KBM-7 (cell line): ENCODE measurements around the gene C19orf25.
A peak's percentile ranks its signal among the peaks of the same experiment; 100 is the strongest.
"Not testable (repeated sequence)": the region's sequence is repeated elsewhere in the genome, so short reads cannot be mapped to it uniquely, and the experiment has no call there.

Source experiments
- DNase-seq: peaks from one replicate; pipeline ENCODE4 v3.0.0-alpha.2; 2015
- in situ Hi-C: fragments of 300-500 bp; cut with MboI; formaldehyde crosslinking; loops from 2 replicates; pipeline ENCODE4 v1.14.3; 2020; ENCODE audit warnings: low sequenced_read_pairs, low pct_unique_long_range_greater_than_20kb, mixed read lengths

The C19orf25 gene

DNA sequence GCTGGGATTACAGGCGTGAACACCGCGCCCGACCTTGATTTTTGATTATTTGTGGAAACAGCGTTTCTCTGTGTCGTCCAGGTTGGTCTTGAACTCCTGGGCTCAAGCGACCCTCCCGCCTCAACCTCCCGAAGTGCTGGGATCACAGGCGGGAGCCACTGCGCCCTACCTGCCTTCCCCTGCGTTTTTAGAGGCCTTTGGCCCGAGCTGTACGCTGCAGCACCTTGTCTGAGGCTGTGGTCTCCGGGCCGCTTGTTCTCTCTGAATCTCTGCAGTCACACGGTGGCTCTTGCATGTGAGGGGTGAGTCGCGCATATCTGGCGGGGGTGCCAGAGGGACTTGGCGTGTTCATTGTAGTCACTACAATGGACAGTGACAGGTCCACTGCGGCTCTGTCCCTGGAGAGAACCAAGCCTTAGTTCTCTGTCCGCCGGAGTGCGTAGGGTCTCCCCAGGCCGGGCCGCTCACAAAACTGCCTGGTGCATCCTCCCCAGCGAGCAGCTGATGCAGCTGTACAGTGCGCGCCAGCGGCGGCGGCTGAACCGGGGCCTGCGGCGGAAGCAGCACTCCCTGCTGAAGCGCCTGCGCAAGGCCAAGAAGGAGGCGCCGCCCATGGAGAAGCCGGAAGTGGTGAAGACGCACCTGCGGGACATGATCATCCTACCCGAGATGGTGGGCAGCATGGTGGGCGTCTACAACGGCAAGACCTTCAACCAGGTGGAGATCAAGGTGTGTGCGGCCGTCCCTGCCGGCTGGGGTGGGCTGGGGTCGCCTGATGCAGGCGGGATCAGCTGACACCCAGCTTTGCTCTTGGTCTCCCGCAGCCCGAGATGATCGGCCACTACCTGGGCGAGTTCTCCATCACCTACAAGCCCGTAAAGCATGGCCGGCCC lies 39.2 kb downstream of the C19orf25 start:
- DNase-seq, in situ Hi-C loops: not testable (repeated sequence)

DNA sequence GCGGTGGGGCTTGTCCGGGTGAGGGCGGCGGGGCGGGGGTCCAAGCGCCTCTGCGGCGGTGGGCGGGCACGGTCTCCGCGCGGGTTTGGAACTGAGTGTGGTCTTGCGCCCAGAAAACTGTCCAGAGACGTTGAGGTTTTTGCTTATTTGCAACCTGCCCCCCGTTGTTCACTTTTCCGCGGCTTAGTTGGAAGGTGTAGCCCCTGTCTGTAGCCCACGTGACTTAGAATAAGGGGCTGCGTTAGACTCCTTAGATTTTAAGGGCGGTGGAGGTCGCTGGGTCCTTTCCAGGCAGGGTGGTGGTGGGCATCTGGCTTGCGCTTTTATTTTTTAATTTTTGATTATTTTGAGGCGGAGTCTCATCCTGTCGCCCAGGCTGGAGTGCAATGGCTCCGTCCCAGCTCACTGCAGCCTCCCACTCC lies 40.1 kb downstream of the C19orf25 start:
- DNase-seq = no peak
- in situ Hi-C loops = no loop called here

DNA sequence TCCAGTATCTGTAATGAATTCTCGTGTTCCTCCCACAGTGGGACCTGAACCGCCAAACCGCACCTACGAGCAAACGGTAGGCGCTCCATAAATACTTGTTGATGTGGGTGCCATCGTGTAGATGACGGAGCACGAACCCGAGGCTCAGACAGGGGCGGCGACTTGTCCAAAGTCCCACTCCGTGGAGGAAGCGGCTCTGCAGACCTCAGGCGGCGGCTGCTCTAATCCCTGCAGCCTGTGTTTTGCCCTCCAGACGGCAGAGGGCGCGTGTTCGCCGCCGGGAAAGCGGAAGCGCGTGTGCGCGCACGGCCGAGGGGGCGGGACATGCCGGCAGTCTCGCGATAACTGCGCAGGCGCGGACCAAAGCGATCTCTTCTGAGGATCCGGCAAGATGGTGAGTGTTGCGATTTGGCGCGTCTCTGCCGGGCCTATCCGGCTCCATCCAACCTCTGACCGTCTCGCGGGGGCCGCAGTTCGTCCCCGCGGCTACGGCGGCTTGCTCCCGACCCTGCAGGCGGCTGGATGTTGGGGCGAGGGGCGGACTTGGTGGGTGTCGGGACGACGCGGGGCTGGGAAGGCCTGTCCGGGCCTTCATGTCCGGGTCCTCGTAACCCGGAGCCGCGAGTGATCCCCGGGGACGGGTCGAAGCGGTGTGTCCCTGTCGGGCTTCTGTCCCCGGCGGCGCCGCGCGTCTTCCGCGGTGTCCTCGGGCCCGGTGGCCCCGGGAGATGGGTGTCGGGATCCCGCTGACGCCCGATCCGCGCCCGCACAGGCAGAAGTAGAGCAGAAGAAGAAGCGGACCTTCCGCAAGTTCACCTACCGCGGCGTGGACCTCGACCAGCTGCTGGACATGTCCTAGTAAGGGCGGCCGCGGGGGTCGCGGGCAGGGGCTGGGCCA lies 40.7 kb downstream of the C19orf25 start, which contains the start of gene RPS15:
RPS15 (plus strand) TSS at position 362 of the 898 bp plus-strand sequence; CDS start at position 392, 30 bp downstream.
- peak; percentile 96 for DNase-seq
- in situ Hi-C loops = no loop called here

DNA sequence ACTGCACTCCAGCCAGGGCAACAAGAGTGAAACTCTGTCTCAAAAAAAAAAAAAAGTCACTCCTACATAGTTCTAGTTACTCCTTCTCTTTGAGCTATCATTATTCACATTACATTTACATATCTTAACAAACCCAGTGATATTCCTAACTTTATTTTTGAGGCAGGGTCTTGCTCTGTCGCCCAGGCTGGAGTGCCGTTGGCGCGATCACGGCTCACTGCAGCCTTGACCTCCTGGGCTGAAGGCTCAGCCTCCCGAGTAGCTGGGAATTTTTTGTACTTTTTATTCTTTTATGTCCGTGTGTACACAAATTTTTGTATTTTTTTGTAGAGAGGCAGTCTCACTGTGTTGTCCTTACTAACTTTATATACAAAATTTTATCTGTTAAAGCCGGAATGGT lies 41.4 kb downstream of the C19orf25 start:
- in situ Hi-C loops = no loop called here
- no peak for DNase-seq

DNA sequence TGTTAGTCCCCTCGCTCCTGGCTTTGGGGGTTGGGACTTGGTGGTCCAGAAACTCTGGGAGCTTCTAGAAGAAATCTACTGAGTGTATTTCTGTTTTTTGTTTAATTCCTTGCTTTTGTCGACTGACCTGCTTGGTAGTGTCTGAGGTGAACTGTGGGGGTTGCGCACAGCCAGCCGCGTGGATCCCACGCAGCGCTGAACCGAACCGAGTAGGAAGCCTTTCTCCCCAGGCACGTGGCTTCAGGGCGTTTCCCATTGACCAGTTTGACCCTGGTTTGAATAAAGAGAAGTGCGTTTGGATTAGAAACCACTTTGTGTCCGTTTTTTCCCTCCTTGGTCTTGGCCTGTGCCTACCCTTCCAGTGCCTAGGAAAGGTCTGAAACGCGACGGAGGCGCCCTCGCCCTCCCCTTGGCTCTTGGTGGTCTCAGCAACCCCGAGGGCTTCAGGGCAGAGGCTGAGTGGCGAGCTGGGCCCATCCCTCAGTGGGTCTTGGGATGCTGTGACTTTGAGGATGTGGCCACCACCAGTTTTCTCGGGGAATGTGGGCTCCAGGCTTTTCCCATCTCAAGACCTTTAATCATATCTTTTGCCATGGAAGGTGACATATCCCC lies 43.5 kb downstream of the C19orf25 start:
- in situ Hi-C loops = no loop called here
- DNase-seq = no peak

DNA sequence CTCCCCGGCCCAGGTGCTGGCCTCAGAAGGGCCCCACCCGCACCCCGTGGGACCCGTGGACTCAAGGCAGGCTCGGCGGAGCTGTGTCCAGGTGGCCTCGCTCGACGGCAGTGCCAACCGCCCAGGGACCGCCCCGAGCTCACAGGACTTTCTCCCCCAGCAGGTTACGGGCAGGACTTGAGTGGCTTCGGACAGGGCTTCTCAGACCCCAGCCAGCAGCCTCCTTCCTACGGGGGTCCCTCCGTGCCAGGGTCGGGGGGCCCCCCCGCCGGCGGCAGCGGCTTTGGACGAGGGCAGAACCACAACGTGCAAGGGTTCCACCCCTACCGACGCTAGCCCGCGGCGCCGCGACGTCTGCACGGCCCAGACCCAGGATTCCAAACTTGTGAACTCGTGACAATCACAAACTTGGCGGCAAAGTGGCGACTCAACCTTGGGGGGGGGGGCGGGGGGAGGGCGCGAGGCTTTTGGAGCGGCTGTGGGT lies 44.4 kb downstream of the C19orf25 start:
- in situ Hi-C loops = no loop called here
- DNase-seq = no peak

DNA sequence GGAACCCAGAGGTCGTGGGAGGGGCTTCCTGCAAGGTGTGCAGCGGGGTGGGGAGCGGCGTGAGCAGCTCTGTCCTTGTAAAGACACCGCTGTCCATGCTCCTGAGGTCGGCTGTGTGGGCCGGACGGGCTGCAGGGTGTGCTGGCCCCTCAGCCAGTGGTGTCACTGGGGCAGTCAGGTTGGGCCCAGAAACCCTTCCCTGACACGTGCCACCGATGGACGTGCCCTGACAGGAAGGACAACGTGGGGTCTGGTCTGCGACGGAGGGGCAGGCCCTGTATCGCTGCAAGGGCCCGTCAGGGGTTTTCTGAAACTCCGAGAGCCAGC lies 45.0 kb downstream of the C19orf25 start:
- in situ Hi-C loops = no loop called here

DNA sequence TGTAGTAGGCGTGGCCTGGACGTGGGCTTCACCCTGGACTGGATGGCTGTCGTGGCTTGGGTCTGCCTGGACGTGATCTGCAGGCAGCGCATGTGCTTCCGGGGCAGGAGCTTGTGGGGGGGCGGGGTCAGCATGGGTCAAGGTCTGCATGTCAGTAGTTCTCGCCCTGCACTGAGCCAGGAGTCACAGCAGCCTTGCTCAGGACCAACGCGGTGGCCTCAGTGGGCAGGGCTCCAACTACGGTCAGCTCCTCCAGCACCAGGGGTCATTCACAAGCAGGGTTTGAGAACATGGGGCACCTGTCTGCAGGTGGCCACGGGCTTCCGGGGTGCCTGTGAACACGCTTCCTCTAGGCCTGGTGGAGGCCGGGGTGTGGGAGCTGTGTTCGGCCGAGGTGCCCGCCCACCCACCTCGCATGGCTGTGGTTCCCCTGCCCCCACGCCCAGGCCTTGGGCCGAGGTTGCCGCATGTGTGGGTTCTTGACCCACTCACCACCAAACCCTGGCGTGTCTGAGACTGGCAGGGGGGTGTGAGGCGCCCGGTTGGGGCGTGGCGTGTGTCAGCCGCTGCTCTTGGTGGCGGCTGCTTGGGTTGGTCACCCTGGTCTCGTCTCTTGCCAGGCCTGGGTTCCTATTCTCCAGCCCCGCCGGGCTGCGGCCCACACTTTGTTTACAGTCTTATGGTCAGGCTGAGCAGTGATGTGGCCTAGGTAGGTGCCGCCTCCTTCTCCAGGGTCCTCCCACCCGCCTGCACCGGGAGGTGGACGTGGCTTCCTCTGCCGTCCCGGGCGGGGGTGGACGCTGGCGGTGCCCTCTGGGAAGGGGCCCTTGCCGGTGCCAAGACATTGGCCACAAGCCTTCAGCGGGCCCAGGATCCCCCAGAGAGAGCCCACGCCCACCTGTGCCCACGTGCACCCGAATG lies 45.6 kb downstream of the C19orf25 start:
- DNase-seq = no peak
- in situ Hi-C loops = no loop called here

More for the DNA sequence above, 45.0 kb downstream of the C19orf25 start:
- no peak for DNase-seq

DNA sequence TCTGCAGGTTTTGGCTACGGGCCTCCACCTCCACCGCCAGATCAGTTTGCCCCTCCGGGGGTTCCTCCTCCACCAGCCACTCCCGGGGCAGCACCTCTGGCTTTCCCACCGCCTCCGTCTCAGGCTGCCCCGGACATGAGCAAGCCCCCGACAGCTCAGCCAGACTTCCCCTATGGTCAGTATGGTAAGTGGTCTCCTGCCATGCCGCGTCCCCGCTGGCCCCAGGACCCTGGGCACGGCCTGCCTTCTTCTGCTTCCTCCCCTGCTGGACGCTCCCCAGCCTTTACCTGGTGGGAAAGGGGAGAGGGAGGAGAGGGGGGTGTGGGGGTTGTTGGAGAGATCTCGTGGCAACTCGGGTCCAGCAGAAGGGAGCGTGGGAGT lies 46.5 kb downstream of the C19orf25 start:
- no peak for DNase-seq

DNA sequence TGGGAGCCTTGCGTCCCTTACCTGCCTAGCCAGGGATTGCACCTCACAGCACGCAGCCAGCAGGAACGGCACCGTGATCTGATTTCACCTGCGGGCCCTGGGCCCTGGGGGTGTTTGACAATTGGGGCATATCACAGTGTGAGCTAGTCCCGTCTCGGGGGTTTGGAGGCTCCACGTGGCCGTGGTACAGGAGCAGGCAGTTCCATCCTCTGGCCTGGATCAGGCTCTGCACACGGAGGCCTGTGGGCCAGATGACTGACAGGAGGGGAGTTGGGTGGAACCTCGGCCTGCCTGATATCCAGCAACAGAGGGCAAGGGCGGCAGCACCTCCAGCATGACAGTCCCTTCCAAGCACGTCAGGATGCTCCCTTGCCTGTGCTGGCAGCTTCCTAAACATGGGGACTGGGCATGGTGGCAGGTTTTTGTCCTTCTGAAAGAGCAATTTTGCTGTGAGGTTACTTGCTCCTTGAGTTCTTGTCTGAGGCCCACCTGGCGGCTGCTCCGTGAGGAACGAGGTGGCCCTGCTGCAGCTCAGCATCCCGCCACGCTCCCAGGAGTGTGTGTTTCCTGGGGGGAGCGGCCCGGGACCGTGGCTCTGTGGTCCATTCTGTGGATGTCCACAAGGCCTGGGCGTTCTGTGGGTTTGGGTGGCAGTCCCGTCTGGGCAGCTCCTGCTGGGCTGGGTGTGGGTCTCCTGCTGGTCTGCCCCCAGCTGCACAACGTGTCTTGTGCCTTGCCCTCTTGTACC lies 47.1 kb downstream of the C19orf25 start:
- DNase-seq = no peak

More for the DNA sequence above, 46.5 kb downstream of the C19orf25 start:
- in situ Hi-C loops = no loop called here

DNA sequence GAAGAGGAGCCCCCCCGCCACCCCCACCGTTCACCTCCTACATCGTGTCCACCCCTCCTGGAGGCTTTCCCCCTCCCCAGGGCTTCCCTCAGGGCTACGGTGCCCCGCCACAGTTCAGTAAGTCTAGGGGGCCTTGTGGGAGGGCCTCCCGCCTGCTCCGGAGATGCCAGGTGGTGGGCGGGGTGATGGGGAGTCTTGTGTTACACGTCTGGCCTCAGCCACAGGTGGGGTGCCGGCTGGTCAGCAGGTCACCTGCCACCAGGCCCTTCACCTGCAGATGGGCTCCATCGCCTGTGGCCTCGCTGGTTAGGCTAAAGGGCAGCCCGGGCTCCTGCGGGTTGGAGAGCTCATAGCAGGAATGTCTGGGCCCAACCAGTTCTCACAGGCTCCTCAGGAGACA lies 48.8 kb downstream of the C19orf25 start:
- in situ Hi-C loops = no loop called here

More for the DNA sequence above, 47.1 kb downstream of the C19orf25 start:
- in situ Hi-C loops = no loop called here

DNA sequence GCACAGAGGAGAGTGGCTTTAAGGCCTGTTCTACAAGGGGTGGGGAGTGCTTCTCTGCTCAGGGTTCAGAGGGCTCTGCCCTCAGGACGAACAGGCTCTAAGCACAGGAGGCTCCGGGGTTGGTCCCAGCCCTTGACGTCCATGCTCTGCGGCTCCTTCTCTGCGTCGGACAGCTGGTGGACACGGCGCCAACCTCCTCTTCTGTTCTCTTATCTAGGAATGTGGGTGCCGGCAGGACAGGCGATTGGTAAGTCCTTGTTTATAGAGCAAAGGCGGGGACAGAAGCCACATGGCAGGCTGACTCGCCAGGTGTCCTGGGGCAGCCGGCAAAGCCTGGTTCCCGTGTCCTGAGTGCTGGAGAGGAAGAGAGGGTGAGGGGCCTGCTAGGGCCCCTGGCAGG lies 49.3 kb downstream of the C19orf25 start:
- in situ Hi-C loops = no loop called here
- DNase-seq = no peak

More for the DNA sequence above, 48.8 kb downstream of the C19orf25 start:
- DNase-seq = no peak

DNA sequence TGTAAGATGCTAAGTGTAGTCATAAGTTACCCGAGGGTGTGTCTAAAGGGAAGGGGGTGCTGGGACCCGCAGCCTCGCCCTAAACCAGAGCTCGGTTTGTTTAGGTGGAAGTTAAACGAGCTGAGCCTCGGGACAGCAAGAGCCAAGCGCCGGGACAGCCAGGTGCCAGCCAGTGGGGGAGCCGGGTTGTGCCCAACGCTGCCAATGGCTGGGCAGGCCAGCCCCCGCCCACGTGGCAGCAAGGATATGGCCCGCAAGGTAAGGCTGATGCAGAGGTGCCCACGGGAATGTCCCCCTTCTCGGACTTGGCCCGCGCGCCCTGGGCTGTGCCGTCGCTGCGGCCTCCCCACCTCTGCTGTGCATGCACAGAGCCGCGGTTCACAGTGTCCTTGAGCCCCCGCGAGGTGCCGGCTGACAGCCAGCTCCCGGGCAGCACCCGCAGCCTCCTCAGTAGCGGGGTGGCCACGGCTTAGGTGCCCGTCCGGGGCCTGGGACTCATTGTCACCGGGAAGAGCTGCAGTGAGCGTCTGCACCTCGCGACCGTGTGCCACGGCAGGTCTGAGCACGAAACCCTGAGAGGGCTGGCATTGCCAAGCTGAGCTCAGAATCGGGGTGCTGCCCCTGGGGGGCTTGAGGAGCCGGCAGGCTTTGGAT lies 50.1 kb downstream of the C19orf25 start:
- in situ Hi-C loops = no loop called here

DNA sequence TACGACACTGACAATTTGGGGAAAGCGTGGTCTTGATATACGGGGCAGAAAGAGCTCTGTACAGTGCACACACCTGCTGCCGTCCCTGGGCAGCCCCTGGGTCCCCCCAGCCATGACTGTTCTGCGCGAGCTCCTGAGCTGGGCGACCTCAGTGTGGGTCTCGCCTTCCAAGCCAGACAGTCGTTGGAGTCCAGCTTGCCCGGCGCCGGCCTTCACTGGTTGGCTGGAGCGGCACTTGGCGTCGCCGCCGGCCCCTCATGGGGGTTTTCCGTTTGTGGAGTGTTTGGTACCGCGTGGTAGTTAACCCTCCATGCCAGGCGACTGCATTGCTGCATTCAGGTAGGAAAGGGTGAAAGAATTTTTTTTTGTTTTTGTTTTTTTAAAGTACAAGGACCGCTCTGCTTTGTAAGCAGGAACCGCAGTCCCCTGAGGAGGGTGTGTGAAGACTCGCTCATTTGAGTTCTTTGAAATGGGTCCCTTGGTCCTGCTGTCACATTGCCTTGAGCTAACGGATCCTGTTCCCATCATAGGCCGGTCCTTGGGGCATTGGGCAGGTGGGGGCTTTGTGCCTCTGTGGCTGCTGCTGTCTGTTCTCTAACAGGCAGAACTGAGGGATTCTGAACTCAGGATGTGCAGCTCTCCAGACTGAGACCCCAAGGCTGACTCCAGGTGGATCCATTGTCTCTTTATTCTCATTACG lies 51.6 kb downstream of the C19orf25 start:
- in situ Hi-C loops = no loop called here

More for the DNA sequence above, 50.1 kb downstream of the C19orf25 start:
- no peak for DNase-seq

DNA sequence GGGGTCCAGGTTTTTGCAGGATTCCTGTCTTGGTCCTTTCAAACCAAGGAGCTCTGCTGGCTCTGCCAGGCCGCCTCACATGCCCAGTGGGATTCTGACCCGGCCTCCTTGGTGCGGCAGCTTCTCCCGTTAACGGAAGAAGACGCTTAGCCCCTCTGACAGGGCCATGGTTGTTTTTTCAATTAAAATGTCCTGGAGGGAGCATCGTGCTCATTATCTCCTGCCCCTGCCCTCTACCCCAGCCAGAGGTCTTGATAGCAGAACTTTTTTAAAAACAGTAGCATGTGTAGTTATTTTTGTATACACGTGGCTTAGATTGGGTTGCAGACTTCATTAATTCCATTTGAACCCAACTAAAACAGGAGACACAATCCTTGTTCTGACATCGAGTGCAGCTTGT lies 52.3 kb downstream of the C19orf25 start:
- in situ Hi-C loops = no loop called here
- DNase-seq = no peak

More for the DNA sequence above, 51.6 kb downstream of the C19orf25 start:
- no peak for DNase-seq

DNA sequence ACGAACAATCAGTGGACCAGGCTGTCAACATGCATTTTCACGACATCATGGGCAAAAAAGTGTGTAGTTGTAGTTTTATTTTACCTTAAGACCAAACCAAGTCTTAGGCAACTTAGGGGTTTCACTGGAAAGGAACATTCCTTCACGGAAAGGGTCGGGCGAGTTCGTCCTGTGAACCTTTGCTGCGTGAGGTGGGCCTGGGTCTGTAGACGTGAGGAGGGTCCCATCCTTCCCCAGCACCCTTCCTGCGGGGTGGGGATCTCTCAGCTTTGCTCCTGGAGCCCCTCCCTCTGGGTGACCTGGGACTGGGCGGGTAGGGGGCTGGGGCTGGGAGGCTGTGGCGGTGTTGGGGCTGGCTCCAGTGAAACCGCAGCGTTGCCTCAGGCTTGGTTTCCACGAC lies 53.1 kb downstream of the C19orf25 start:
- no peak for DNase-seq
- in situ Hi-C loops = no loop called here
